KMS-11 (cell line): ENCODE data around the gene TRAF1.

Experiments
- H2AFZ ChIP-seq: fragments of 200-600 bp; sonication (generic); 2 replicates; pipeline ENCODE4 v1.6.1; 2016; ENCODE audit warnings: antibody characterized with exemption, mixed run types, low read depth
- H3K27ac ChIP-seq: fragments of 200-600 bp; sonication (generic); 2 replicates; pipeline ENCODE4 v1.6.1; 2016; ENCODE audit warnings: mild to moderate bottlenecking, mixed run types
- H3K27me3 ChIP-seq: fragments of 200-600 bp; sonication (generic); 2 replicates; pipeline ENCODE4 v1.6.1; 2017; ENCODE audit warnings: mild to moderate bottlenecking, low read depth, mixed run types, moderate library complexity; ENCODE audit not compliant: insufficient read depth
- H3K36me3 ChIP-seq: fragments of 200-600 bp; sonication (generic); 2 replicates; pipeline ENCODE4 v1.6.1; 2017; ENCODE audit warnings: mild to moderate bottlenecking, mixed run types; ENCODE audit not compliant: insufficient read depth
- H3K4me1 ChIP-seq: fragments of 200-600 bp; sonication (generic); 2 replicates; pipeline ENCODE4 v1.6.1; 2016; ENCODE audit warnings: mild to moderate bottlenecking, low read depth, mixed run types; ENCODE audit not compliant: poor library complexity, severe bottlenecking
- H3K4me2 ChIP-seq: fragments of 200-600 bp; sonication (generic); 2 replicates; pipeline ENCODE4 v1.7.0; 2016; ENCODE audit warnings: mild to moderate bottlenecking, mixed run types
- H3K4me3 ChIP-seq: fragments of 200-600 bp; sonication (generic); IDR thresholded peaks from 2 replicates; pipeline ENCODE4 v1.6.1; 2017; ENCODE audit warnings: low read depth, low read length, mixed read lengths; ENCODE audit not compliant: insufficient read depth
- H3K79me2 ChIP-seq: fragments of 200-600 bp; sonication (generic); 2 replicates; pipeline ENCODE4 v1.6.1; 2016; ENCODE audit warnings: low read depth, mixed run types; ENCODE audit not compliant: insufficient read depth
- H3K9ac ChIP-seq: fragments of 200-600 bp; sonication (generic); 2 replicates; pipeline ENCODE4 v1.6.1; 2016; ENCODE audit warnings: mild to moderate bottlenecking, mixed run types
- H4K20me1 ChIP-seq: fragments of 200-600 bp; sonication (generic); 2 replicates; pipeline ENCODE4 v1.6.1; 2016; ENCODE audit warnings: mild to moderate bottlenecking, mixed run types; ENCODE audit not compliant: insufficient read depth
- CTCF ChIP-seq: fragments of 200-600 bp; sonication (generic); conservative IDR thresholded peaks from 2 replicates; pipeline ENCODE4 v1.6.1; 2017; ENCODE audit warnings: low read depth, mild to moderate bottlenecking, antibody characterized with exemption, low read length, moderate library complexity, mixed read lengths

Gene TRAF1

GRCh38 chr9:120916991-120917880 is 9.4 kb downstream of the TRAF1 start:
- H3K9ac ChIP-seq, result no peak overlapping the region
- H3K27ac ChIP-seq, result no peak overlapping the region
- no peaks in the 10 kb centered on the region for H4K20me1 ChIP-seq
- H3K36me3 ChIP-seq, result no peaks in the 10 kb centered on the region
- TF ChIP-seq CTCF, result no peak
- peaks cover 9% of the 10 kb centered on the region for H3K4me1 ChIP-seq
- H3K79me2 ChIP-seq, result no peaks in the 10 kb centered on the region
- no peaks in the 10 kb centered on the region for H3K27me3 ChIP-seq
- H3K4me3 ChIP-seq, result no peak overlapping the region
- H2AFZ ChIP-seq, result no peak overlapping the region
- no peak overlapping the region for H3K4me2 ChIP-seq

GRCh38 chr9:120916588-120916987 is 10.0 kb downstream of the TRAF1 start:
- no peak overlapping the region for H3K4me3 ChIP-seq
- H3K4me2 ChIP-seq, result no peak overlapping the region
- H3K27ac ChIP-seq, result no peak overlapping the region
- H4K20me1 ChIP-seq, result no peaks in the 10 kb centered on the region
- H3K79me2 ChIP-seq, result no peaks in the 10 kb centered on the region
- TF ChIP-seq CTCF, result no peak
- no peaks in the 10 kb centered on the region for H3K36me3 ChIP-seq
- H3K4me1 ChIP-seq, result peaks cover 9% of the 10 kb centered on the region
- H3K27me3 ChIP-seq, result no peaks in the 10 kb centered on the region
- no peak overlapping the region for H2AFZ ChIP-seq
- H3K9ac ChIP-seq, result no peak overlapping the region

- no peak overlapping the region for H3K4me2 ChIP-seq
- no peak overlapping the region for H3K9ac ChIP-seq
- no peak overlapping the region for H3K27ac ChIP-seq
- H3K4me3 ChIP-seq, result no peak overlapping the region
- no peaks in the 10 kb centered on the region for H4K20me1 ChIP-seq
- H3K79me2 ChIP-seq, result no peaks in the 10 kb centered on the region
- H2AFZ ChIP-seq, result no peak overlapping the region
- H3K4me1 ChIP-seq, result peaks cover 9% of the 10 kb centered on the region
- TF ChIP-seq CTCF, result no peak
- no peaks in the 10 kb centered on the region for H3K36me3 ChIP-seq
- H3K27me3 ChIP-seq, result no peaks in the 10 kb centered on the region
These were observed 10.6 kb downstream of the TRAF1 start for GRCh38 chr9:120915854-120916470.

- H3K79me2 ChIP-seq, result no peaks in the 10 kb centered on the region
- no peaks in the 10 kb centered on the region for H3K36me3 ChIP-seq
- no peak overlapping the region for H3K9ac ChIP-seq
- H4K20me1 ChIP-seq, result no peaks in the 10 kb centered on the region
- TF ChIP-seq CTCF, result no peak
- no peaks in the 10 kb centered on the region for H3K27me3 ChIP-seq
- no peak overlapping the region for H3K4me3 ChIP-seq
- H3K4me1 ChIP-seq, result no peaks in the 10 kb centered on the region
- no peak overlapping the region for H3K27ac ChIP-seq
- no peak overlapping the region for H2AFZ ChIP-seq
- no peak overlapping the region for H3K4me2 ChIP-seq
These were observed 11.6 kb downstream of the TRAF1 start for GRCh38 chr9:120914953-120915352.
